NK-92 treated with Interleukin-12 subunit alpha and Interleukin-12 subunit beta, amount 100 ng/mL, for 24 hours (cell line): Measurements from ENCODE around the gene BEND5.

ENCODE experiments used
- DNase-seq: peaks from one replicate; lab custom pipeline; 2025; lab: John Stamatoyannopoulos, UW

The BEND5 gene

DNA sequence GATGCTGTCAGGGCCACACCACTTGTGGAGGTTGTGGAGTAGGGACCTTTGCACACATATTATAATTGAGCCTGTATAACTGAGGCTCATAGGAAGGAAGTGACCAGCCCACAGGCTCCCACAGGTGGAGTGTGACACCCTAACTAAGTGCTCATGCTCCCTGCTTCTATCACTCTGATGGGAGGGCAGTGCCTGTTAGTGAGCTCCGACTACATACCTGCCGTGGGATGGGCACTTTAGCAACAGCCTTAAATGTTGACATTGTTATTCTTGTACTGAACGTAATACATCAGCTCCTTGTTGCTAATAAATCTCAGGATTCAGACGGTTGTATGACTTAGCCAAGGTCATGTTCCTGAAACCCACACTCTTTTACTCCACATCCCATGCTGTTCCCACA is 58.0 kb downstream of the BEND5 start:
- DNase-seq = no peak

DNA sequence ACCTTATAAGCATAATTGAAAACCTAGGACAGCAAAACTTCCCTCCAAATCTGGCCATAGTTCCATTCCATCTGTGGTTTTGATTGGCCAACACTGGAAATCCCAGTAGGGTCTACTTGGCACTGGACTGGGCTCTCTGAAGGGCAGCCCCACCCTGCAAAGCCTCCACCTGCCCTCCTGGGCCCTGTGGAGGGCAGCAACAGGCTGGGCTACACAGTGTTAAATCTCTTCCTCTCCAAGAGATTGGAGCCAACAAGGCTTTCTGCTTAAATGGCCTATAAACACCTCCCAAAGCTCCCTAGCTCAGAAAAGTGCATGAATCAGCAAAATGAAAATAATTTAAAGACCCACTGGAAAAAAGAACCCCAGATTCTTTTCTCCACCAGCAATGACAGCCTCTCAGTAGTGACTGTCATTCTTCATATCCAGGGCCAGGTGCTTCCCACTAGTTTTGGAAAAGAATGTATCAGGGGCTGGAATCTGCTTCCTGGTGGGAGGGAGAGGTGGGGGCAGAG is 58.5 kb downstream of the BEND5 start:
- DNase-seq = no peak

- no peak for DNase-seq
These were observed 59.6 kb downstream of the BEND5 start for GRCh38 chr1:48717082-48717481.

GRCh38 chr1:48715921-48716320 is 60.8 kb downstream of the BEND5 start:
- no peak for DNase-seq

DNA sequence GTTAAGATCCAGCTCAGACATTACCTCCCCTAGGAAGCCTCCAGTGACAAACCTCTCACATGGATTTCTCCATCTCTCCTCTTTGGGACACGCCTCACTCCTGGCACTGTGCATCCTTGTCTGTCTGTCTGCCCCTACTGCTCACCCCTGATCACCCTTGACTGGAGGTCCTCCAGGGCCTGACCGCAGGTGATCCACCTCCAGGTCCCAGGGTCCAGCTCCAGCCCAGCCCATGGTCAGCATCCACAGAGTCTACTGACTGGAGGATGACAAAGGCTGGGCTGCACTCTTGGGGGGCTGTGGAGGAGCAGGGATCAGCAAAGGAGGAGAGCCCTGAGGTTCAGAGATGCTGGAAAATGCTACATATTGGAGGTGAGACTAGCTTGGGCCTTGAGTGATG is 65.8 kb downstream of the BEND5 start:
- no peak for DNase-seq

DNA sequence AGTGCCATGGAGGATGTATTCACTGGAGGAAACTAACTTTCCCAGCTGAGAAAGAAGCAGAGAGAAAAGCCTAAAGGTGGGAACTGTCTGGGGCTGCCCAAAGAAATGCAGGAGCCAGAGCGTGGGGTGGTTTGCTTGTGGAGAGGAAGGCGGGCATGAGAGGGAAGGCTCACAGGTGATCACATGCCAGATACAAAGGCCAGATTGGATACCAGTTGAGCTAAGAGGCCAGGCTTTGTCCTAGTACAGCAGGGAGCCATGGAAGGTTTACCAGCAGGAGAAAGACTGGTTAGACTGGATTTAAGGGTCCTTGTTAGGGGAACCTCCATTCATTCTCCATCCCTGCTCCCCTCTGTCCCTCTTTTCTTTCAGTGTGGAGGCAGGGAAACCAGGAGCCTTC is 66.4 kb downstream of the BEND5 start:
- DNase-seq = no peak

DNA sequence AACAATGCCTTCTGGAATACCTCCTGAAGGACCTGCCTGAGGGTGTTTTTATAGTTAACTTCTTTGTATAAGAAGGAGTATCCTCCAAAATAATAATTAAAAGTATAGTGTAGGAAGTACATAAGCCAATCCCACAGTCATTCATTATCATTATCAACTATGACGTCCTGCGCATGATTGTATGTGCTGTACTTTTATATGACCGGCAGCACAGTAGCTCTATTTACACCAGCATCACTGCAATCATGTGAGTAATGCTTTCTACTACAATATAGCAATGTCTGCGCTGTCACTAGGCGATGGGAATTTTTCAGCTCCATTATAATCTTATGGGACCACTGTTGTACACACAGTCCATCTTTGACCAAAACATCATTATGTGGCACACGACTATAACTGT is 72.0 kb downstream of the BEND5 start:
- DNase-seq = no peak

GRCh38 chr1:48701445-48701844 is 75.2 kb downstream of the BEND5 start:
- DNase-seq = no peak

DNA sequence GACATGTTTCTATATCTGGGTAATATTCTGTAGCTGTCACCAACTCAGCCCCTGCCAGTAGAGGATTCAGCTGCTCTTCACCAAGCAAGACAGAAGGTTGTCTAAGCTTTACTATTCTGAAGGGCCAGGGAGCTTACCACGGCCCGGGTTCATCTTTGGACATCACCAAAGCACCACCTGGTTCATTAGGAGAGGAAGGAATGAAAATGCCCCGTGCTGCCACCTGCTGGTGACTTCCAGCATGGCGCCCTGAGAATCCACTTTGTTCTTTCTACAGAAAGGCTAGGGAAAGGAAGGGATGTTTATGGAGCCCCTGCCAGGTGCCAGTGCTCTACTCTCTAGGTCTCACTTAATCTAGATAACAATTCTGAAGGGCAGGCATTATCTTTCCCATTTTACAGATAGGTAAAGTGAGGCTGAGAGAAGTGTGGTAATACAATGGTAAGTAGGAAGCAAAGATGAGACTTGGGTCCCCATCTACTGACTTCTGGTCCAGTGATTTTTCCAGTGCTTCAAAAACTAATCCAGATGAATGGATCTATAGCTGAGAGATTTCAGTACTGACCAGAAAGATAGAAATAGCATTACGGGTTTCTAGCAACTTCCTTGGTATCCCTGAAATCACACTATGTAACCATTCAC is 79.5 kb downstream of the BEND5 start:
- DNase-seq = peak; percentile 40

- DNase-seq = no peak
These were observed 81.5 kb downstream of the BEND5 start for GRCh38 chr1:48695161-48695560.

DNA sequence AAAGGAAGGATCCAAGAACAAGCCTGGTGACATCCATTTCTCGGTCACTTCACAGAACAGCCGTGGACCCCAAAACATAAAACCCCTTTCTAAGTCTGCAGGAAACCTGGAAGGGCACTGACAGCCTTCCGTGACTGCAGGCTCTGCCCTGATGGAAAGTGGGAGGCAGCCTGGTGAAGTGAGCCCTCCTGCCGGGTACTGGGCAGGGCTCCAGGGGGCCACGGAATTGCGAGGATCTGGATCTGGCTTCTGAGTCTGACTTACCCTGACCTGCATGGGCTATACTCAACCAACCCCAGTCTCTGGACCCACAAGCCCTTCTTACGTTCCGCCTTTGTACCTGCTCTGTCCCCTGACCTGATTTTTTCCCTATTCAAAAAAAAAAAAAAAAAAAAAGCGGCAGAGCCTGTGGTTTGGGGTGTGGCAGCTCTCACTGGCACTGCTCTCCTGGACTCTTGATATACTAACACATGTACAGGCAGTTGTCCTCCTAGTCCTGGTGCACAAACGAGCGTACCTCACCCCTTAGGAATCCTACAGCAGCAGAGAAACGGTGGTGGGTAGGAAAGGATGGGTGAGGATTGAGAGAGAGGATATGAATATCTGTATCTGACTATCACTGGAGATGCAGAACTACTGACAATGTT is 82.9 kb downstream of the BEND5 start:
- no peak for DNase-seq

DNA sequence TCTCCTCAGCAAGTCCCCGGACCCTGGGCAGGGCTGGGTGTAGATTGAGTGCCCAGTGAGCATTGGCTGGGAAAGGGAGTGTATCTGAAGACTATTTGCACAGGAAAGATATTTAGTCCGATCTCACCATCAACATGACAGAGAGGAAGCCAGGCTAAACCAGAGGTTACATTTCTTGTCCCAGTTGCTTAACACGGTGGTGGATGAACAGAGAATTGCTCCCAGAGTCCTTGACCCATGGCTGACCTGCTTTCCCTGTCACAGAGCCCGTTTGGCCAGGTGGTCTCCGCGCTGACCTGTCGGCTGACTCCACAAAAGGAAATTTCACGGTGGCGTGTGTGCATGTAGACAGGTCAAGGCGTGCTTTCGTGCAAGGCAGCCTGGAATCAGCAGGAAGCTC is 83.5 kb downstream of the BEND5 start:
- DNase-seq = no peak

DNA sequence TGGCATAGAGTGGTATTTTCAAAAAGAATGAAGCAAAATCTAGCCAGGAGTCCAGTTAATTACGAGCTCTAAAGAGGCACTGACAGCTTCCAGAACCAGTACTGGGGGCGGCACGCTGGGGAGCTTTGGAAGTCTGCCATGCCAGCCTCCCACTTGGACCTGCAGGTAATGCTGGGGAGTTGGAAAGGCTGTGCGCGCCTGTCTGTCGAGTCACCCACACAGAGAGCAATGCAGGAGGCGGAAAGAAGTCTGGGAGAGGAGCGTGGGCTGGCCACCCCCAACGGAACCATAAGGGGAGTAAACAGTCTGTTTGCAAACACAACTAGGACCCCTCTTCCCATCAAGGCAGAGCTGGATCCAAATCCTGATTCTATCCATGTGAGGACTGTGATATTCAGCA is 84.5 kb downstream of the BEND5 start:
- no peak for DNase-seq

DNA sequence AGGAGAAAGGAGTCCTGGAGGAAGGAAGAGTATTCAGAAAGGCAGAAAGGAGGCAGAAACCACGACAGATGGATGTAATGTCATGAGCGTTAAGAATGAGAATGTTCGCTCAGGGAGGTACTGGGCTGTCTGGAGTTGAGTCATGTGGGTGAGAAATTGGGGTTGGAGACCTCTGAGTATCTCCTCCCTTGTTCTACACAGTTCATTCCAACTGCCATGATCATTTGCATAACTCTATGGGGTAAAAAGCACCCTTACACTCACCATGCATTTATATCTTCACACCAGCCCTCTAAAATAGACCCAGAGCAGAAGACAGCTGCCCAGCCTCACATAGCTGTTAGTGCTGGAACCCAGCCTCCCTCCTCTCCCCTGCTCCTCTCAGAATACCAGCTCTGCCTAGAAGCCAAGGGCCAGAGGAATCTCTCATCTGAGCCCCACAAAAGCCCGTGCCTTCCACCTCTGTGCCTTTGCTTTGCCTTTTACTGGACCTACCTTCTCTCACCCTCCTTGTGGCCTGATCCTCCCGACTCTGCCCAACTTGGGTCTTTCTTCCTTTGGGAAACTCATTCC is 85.2 kb downstream of the BEND5 start:
- no peak for DNase-seq

DNA sequence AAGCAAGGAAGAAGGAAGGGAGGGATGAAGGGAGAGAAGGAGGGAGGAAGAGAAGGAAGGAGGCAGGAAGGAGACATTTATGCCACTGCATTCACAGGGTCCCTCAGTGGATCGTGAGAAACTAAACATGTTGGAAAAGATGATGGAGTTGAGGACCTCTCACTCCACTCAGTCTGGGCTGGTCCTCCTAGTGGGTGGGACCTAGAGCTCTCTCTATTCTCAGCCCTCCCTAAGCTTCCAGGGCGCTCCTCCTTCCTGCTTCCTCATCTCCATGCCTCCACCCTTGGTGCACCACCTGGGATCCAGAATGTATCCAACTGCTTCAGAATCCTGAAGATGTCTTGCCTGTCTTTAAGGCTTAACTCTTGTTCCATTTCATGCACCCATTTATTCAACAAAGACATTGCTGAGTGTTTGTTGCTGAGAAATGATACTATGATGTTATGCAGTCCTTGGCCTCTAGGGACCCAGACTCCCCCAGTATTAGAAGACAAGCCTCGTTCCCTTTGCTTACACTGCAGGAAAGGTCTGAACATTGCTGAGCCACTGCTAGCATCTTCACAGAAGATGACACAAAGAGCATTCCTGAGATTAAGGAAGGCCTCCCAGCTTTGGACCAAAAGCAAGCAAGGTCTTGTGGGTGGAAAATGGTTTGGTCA is 88.5 kb downstream of the BEND5 start:
- no peak for DNase-seq

GRCh38 chr1:48687282-48688045 is 89.2 kb downstream of the BEND5 start:
- DNase-seq = no peak

DNA sequence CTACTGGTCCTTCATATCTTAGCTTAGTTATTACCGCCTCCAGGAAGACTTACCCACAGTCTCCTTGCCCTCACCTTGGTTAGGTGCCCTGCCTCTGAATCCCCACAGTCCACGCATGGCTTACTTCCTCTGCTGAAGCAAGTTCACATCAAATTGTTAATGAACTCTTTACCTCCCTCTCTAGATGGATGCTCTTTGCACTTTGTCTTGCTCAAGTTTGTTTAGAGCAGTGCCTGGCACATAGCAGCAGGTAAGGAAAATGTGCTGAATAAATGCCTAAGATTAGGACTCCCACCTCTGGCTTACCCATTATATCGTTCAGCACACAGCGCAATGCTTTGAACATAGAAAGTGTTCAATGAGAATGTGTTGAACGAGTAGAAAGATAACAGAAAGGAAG is 90.5 kb downstream of the BEND5 start:
- DNase-seq = no peak

DNA sequence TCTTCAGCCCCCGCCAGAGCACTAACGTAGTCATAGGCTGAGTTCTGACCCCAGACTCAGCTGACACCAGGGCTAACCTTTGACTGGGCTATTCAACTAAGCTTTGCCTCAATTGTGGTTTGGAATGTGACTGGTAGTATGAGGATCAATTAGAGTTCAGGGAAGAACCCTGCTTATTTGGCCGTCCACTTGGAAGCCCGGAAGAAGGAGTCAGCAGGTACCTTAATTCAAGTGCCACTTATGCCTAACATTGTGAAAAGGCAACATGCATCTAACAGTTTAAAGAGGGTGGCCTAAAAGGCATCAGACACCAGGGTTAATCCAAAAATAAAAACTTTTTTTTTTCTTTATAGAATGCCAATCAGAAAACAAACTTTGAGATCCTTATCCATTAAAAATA is 92.3 kb downstream of the BEND5 start:
- DNase-seq = no peak

DNA sequence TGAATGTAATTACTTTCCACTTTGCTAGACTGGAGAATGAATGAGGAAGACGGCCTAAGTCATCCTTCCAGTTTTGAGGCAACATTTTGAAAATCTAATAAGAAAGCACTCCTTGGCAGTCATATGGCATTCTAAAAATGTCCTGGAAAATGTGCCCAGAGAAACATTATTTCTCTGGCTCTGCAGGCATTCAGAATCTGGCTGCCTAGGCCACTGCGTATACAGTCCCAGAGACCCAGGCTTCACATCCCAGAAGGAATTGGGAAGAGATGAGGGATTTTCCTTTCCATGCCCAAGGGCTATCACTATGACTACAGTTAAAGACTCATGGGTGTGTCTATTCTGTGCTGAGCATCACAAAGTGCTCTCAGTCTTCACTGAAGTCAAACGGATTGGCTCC is 92.9 kb downstream of the BEND5 start:
- DNase-seq = no peak

DNA sequence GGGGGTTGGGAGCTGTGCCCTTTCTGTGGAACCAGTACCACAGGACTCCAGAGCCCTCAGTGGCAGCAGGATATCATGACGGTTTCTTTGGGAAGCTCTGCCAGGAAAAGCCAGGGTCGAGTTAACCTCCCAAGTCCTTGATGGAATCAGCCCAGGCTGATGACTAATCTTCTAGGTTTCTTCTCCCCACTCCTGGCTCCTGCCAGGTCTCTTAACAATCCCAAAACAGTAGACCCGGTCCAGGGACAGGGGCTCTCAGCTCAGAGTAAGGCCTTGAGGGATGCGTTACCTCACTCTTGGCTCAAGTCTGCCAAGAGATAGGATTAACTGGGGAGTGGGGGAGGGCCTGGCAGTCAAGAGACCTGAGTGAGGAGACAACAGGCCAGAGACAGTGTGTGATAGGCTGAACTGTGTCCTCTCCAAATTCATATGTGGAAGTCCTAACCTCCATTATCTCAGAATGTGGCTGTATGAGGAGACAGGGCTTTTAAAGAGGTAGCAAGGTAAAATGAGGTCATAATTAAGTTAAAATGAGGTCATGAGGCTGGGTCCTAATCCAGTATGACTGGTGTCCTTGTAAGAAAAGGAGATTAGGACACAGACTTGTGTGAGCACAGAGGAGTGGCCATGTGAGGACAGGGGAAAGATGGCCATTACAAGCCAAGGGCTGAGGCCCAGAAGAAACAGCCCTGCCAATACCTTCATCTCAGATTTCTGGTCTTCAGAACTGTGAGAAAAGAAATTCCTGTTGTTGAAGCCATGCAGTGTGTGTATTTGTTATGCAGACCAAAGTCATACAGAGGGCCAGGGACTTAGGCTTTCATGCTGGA is 95.0 kb downstream of the BEND5 start:
- no peak for DNase-seq

GRCh38 chr1:48680411-48681035 is 96.2 kb downstream of the BEND5 start:
- no peak for DNase-seq
